HepG2 (cell line): ENCODE measurements around the gene RSPH9. TPM values are rescaled to one million over a fixed set of nuclear protein-coding genes. Genes with fewer than 3 reads are reported as not detected.

Source experiments
- CAMTA2 ChIP-seq: sonication (generic); formaldehyde crosslinking; IDR thresholded peaks from 2 replicates; pipeline ENCODE4 v1.4.0; 2020; ENCODE audit warnings: mild to moderate bottlenecking, missing genetic modification reagents, borderline replicate concordance
- NR2F2 ChIP-seq: IDR thresholded peaks from 2 replicates; pipeline ENCODE4 v1.6.1; 2012; ENCODE audit warnings: low read depth, inconsistent platforms, borderline replicate concordance
- RBM22 ChIP-seq: fragments of 200-400 bp; formaldehyde crosslinking; optimal IDR thresholded peaks from 2 replicates; pipeline ENCODE3; 2017; ENCODE audit warnings: mild to moderate bottlenecking, low read length, moderate library complexity
- RCOR2 ChIP-seq: IDR thresholded peaks from 2 replicates; pipeline ENCODE4 v1.6.1; 2016; ENCODE audit warnings: missing biosample characterization, missing genetic modification reagents
- RERE ChIP-seq: IDR thresholded peaks from 2 replicates; pipeline ENCODE4 v1.6.1; 2016; ENCODE audit warnings: low read depth, missing genetic modification reagents, missing compliant biosample characterization
- SUZ12 ChIP-seq: fragments of 150-350 bp; IDR thresholded peaks from 2 replicates; pipeline ENCODE4 v1.6.1; 2014; ENCODE audit warnings: low read depth, low read length
- TFAP4 ChIP-seq: sonication (generic); IDR thresholded peaks from 2 replicates; pipeline ENCODE4 v1.6.1; 2016; ENCODE audit warnings: low read depth, borderline replicate concordance
- ZBTB34 ChIP-seq: sonication (generic); formaldehyde crosslinking; IDR thresholded peaks from 2 replicates; pipeline ENCODE4 v1.8.0; 2022; ENCODE audit warnings: mild to moderate bottlenecking, missing genetic modification reagents
- ZKSCAN8 ChIP-seq: IDR thresholded peaks from 2 replicates; pipeline ENCODE4 v1.6.1; 2016; ENCODE audit warnings: borderline replicate concordance, missing genetic modification reagents, missing compliant biosample characterization
- ZNF296 ChIP-seq: sonication (generic); formaldehyde crosslinking; conservative IDR thresholded peaks from 2 replicates; pipeline ENCODE4 v1.5.0; 2020; ENCODE audit warnings: mild to moderate bottlenecking, missing genetic modification reagents
- ZNF33A ChIP-seq: sonication (generic); formaldehyde crosslinking; IDR thresholded peaks from 2 replicates; pipeline ENCODE4 v1.5.1; 2020; ENCODE audit warnings: missing genetic modification reagents, mild to moderate bottlenecking, moderate library complexity, borderline replicate concordance
- ZNF605 ChIP-seq: sonication (generic); formaldehyde crosslinking; IDR thresholded peaks from 2 replicates; pipeline ENCODE4 v1.8.0; 2022; ENCODE audit warnings: mild to moderate bottlenecking, missing genetic modification reagents
- ZNF652 ChIP-seq: IDR thresholded peaks from 2 replicates; pipeline ENCODE4 v1.6.1; 2016; ENCODE audit warnings: low read depth, borderline replicate concordance
- polyA plus RNA-seq, 8 experiments: library from polyadenylated mRNA; depleted of rRNA in 3 of 8; stranded (reverse) in 7 of 8; unstranded in 1 of 8; fragments of >200 nt; fragmentation: Illumina TruSeq in 4 of 8; extraction: Trizol in 4 of 8; gene quantifications; 2 replicates each; pipeline versions ENCODE4 v1.2.1 to v1.2.3, GENCODE V29; 2011 to 2016; ENCODE audit warnings: low read depth in 4 of 8, missing spikeins in 1 of 8, mixed read lengths in 1 of 8; ENCODE audit not compliant: insufficient read depth in 1 of 8
- total RNA-seq, 5 experiments: library from RNA; depleted of rRNA; stranded (reverse); fragments of >200 nt; fragmentation: Illumina TruSeq; extraction: Trizol; gene quantifications; 2 replicates each; pipeline ENCODE4 v1.2.3, GENCODE V29; 2016; ENCODE audit warnings: low read depth in 1 of 5

Gene RSPH9
- total and polyA plus RNA-seq, 2 of the 13 experiments (the other 11 are each of a cell fraction or from before 2014, with no cell fraction given), result 0.04 TPM; not detected in 1

- TF ChIP-seq TFAP4 (peak; percentile 55; the same call in 1 of the 2 replicates), ZNF33A (no peak), ZNF296 (CRISPR knock-in tag) (no peak), NR2F2 (no peak), SUZ12 (no peak), ZBTB34 (CRISPR knock-in tag) (peak; percentile 57), RCOR2 (CRISPR knock-in tag) (peak; percentile 23; the same call in 1 of the 2 replicates), RERE (CRISPR knock-in tag) (no peak; the same call in 1 of the 2 replicates), CAMTA2 (no peak), RBM22 (no peak), ZNF605 (peak; percentile 81), ZKSCAN8 (CRISPR knock-in tag) (peak; percentile 36), ZNF652 (CRISPR knock-in tag) (no peak)
Measured at GRCh38 chr6:43629505-43630300, 15.1 kb upstream of the RSPH9 start (continued).
